GM19193 (cell line): ENCODE data around the gene CACNA1B.

Experiments used
- POLR2A ChIP-seq: IDR thresholded peaks from 4 replicates; pipeline ENCODE4 v1.6.1; 2011; ENCODE audit not compliant: insufficient read depth, insufficient read length; ENCODE audit errors: extremely low read depth

Gene CACNA1B

GRCh38 chr9:138073408-138073807 lies 195.8 kb downstream of the CACNA1B start:
- TF ChIP-seq POLR2A, result no peak

DNA sequence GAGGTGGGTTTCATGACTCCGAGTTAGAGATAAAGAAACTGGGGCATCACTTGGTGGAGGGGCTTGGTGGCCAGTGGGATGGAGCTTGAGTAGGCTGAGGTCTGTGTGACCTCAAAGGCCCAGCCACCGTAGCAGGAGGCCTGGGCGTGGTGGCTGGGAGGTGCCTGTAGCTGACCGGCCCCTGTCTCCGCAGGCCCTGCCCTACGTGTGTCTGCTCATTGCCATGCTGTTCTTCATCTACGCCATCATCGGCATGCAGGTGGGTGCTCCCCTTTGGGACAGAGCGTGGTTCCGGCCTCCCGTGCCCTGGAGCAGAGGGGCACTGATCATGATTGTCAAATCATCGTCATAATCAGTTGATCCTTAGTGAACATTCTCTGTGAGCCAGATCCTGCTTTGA lies 196.2 kb downstream of the CACNA1B start:
- TF ChIP-seq POLR2A, result no peak

GRCh38 chr9:138074516-138074915 lies 196.9 kb downstream of the CACNA1B start:
- TF ChIP-seq POLR2A, result no peak

- no peak for TF ChIP-seq POLR2A
Observed at GRCh38 chr9:138075496-138075895, 197.9 kb downstream of the CACNA1B start.

GRCh38 chr9:138075961-138076649 lies 198.5 kb downstream of the CACNA1B start:
- TF ChIP-seq POLR2A, result no peak

GRCh38 chr9:138076650-138077009 lies 199.0 kb downstream of the CACNA1B start:
- no peak for TF ChIP-seq POLR2A

GRCh38 chr9:138077126-138077525 lies 199.5 kb downstream of the CACNA1B start:
- no peak for TF ChIP-seq POLR2A

DNA sequence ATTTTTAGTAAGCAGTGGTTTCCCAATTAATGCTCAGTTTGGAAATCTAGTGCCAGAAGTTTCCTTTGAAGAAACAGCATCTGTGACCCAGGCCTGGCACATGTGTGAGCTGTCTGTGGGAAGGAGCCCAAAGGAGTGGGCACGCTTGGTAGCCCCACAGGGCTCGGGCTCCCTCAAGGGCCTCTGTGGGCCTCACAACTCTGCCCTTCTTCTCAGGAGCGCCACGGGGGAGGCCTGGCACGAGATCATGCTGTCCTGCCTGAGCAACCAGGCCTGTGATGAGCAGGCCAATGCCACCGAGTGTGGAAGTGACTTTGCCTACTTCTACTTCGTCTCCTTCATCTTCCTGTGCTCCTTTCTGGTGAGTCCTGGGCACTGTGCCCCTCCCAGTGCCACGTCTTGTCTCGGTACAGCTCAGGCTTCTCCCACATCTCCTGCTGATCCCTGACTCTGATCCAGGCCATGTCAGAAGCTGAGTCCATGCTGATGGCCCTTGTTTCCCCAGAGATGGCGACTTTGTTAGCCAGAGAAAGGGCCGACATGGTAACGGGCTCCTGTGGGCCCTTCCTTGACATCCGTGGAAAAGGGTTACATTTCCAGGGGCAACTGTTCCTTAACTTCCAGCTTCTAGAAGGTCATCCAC lies 200.4 kb downstream of the CACNA1B start:
- no peak for TF ChIP-seq POLR2A

GRCh38 chr9:138078846-138079245 lies 201.3 kb downstream of the CACNA1B start:
- TF ChIP-seq POLR2A, result no peak

GRCh38 chr9:138080979-138081378 lies 203.4 kb downstream of the CACNA1B start:
- TF ChIP-seq POLR2A, result no peak

- no peak for TF ChIP-seq POLR2A
Observed at GRCh38 chr9:138082918-138083636, 205.5 kb downstream of the CACNA1B start.

DNA sequence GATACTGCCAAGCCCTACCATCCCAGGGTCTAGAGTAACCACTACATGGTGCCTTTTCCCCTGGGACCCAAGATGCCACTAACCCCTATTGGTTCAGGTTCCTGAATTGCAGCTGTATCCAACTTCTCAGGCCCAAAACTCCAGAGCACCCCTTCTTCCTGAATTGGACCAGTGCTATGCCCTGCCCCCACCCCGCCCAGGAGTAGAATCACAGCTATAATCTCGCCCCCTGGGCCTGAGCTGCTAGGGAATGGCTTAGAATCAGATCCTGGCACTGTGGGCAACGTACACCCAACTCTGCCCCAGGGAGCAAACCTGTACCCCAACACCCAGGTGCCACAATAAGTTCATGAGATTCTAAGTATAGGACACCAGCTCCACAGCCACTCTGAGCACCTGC lies 206.3 kb downstream of the CACNA1B start:
- TF ChIP-seq POLR2A, result no peak

GRCh38 chr9:138085568-138085967 lies 208.0 kb downstream of the CACNA1B start:
- no peak for TF ChIP-seq POLR2A

DNA sequence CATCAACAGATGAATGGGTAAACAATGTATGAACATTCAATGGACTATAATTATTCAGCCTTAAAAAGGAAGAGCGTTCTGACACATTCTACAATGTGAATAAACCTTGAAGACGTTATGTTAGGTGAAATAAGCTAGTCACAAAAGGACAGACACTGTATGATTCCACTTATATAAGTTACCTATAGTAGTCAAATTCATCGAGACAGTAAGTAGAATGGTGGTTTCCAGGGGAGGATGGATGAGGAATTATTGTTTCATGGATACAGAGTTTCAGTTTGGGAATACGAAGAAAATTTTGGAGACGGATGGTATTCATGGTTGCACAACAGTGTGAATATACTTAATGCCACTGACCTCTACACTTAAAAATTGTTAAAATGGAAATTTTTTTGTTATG lies 216.4 kb downstream of the CACNA1B start:
- TF ChIP-seq POLR2A, result no peak

- no peak for TF ChIP-seq POLR2A
Observed at GRCh38 chr9:138095813-138096518, 218.4 kb downstream of the CACNA1B start.

DNA sequence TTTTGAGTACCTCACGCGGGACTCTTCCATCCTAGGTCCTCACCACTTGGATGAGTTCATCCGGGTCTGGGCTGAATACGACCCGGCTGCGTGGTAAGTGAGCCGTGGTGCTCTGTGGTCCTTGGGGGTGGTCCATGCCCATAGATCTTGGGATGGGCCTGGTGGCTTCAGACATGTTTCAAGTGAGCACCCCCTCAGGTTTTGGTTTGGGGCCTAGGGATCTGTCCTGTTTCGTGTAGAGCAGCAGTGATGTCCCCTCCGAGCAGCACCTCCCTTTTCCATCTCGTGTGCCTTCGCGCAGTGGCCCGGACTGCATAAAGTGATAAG lies 218.9 kb downstream of the CACNA1B start:
- TF ChIP-seq POLR2A, result no peak

DNA sequence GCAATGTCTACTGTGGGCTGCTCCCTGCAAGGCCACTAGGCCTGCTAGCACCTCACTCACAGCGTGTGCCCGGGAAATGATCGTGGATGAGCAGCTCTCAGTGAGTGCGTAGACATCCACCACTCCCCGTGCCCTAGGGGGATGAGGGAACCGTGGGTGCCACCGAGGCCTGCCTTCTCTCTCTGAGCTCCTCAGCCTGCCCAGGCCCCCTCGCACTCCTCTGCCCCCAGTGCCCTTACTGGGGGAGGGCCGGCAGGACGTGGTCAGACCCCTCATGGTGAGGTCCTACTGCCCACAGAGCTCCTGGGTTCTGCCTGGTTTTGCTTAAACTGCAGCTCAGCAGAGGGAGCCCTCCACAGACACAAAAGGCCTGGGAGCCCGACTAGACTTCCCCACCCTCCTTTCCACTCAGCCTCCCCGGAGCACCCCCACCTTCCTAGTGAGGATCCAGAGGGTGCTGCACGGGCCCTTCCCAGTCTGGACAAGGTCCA lies 220.0 kb downstream of the CACNA1B start:
- no peak for TF ChIP-seq POLR2A
